Esophagus muscularis mucosa (tissue), 4 donors: Measurements from ENCODE around the gene ADD3.

Experiments used
- CTCF ChIP-seq, 3 experiments: fragments of 200-600 bp in 2 of 3; fragments of 450-650 bp in 1 of 3; sonication (generic) in 2 of 3; IDR thresholded peaks; one replicate each; pipeline ENCODE4 v1.5.1; 2017 to 2019; ENCODE audit warnings: antibody characterized with exemption in 3 of 3, mild to moderate bottlenecking in 2 of 3, moderate library complexity in 1 of 3
- EP300 ChIP-seq: sonication (generic); formaldehyde crosslinking; IDR thresholded peaks from one replicate; pipeline ENCODE4 v1.6.1; 2017; ENCODE audit warnings: antibody characterized with exemption
- POLR2A ChIP-seq: fragments of 450-650 bp; IDR thresholded peaks from one replicate; pipeline ENCODE4 v1.6.1; 2017; ENCODE audit warnings: antibody characterized with exemption, moderate library complexity, mild to moderate bottlenecking, low read depth

- TF ChIP-seq POLR2A: no peak
- TF ChIP-seq CTCF (IDR thresholded peaks at IDR 0.05): no peak
- no peak for TF ChIP-seq EP300
Measured at GRCh38 chr10:110091830-110092229, 84.0 kb downstream of the ADD3 start.
